ENCODE measurements around the gene ZNF385B. TPM values are rescaled to one million over a fixed set of nuclear protein-coding genes. Genes with fewer than 3 reads are reported as not detected.
"Not testable (repeated sequence)": the region's sequence is repeated elsewhere in the genome, so short reads cannot be mapped to it uniquely, and the experiment has no call there.

Gene ZNF385B
- not detected for polyA plus RNA-seq

DNA sequence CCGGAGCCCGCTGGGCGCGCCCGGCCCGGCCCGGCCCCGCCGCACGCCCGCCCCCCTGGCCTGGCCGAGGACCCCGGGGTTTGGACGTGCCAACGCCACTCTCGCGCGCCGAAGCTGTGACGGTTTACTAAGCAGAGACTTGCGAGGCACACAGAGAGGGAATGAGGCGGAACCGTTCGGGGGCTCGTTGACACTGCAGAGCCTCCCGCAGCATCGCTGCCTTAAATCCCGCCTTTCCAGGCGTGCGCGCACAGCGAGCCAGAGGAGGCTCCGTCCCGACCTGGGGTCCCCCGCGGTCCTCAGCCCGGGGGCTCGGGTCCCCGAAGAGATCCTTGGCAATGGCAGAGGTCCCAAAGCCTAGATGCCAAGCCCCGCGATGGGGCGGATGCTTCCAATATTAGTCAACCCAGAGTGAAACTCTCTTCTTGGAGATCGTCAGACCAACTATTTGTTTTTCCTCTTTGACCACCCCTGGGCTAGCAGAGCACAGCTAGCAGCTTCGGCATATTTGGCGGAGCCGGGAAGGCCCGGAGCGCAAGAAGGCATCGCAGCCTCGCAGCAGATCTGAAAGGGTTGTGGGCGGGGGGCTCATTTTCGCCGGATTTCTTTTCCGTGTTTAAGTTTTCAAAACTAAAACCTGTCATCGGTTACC, at the start of gene ZNF385B:
TSS of gene ZNF385B (minus strand) at position 197 of the 652 bp plus-strand sequence.
- no peaks in the 10 kb centered on the region for H3K4me1 Mint-ChIP-seq
- H3K27ac Mint-ChIP-seq: no peak within 1 kb of the TSS
- DNase-seq: no peak
- peaks cover 0 to 7% (median 0%) of the 10 kb centered on the region in 6 donors for H3K9me3 Mint-ChIP-seq
- no peak within 1 kb of the TSS for H3K4me3 Mint-ChIP-seq
- peaks cover 5 to 29% (median 18%) of the 10 kb centered on the region in 3 donors for H3K27me3 Mint-ChIP-seq (ENCODE audit: low read depth in 3 of 3)
- H3K36me3 Mint-ChIP-seq: no peaks in the 10 kb centered on the region

- no peaks in the 10 kb centered on the region for H3K9me3 Mint-ChIP-seq
- H3K27me3 Mint-ChIP-seq (ENCODE audit: low read depth in 3 of 3): no peaks in the 10 kb centered on the region
- no peak overlapping the region for H3K4me3 Mint-ChIP-seq
- no peaks in the 10 kb centered on the region for H3K36me3 Mint-ChIP-seq
- no peak overlapping the region for H3K27ac Mint-ChIP-seq
- no peaks in the 10 kb centered on the region for H3K4me1 Mint-ChIP-seq
- DNase-seq: no peak
Observed at GRCh38 chr2:179910735-179911113, 49.3 kb upstream of the ZNF385B start.

GRCh38 chr2:179909845-179910734, 48.7 kb upstream of the ZNF385B start:
- Mint-ChIP-seq H3K9me3 (no peaks in the 10 kb centered on the region), H3K27me3 (ENCODE audit: low read depth in 3 of 3) (no peaks in the 10 kb centered on the region), H3K4me3 (no peak overlapping the region), H3K4me1 (no peaks in the 10 kb centered on the region), H3K27ac (no peak overlapping the region), H3K36me3 (no peaks in the 10 kb centered on the region)
- DNase-seq: no peak

GRCh38 chr2:179900655-179901054, 39.2 kb upstream of the ZNF385B start:
- Mint-ChIP-seq H3K4me3 (no peak overlapping the region), H3K4me1 (no peaks in the 10 kb centered on the region), H3K36me3 (no peaks in the 10 kb centered on the region), H3K9me3 (peaks cover 0 to 7% (median under 1%) of the 10 kb centered on the region in 6 donors), H3K27me3 (ENCODE audit: low read depth in 3 of 3) (peaks cover 0 to 5% (median 2%) of the 10 kb centered on the region in 3 donors), H3K27ac (no peak overlapping the region)
- DNase-seq: no peak

GRCh38 chr2:179899666-179900065, 38.3 kb upstream of the ZNF385B start:
- Mint-ChIP-seq H3K4me3 (no peak overlapping the region), H3K36me3 (no peaks in the 10 kb centered on the region), H3K9me3 (peaks cover 0 to 7% (median under 1%) of the 10 kb centered on the region in 6 donors), H3K27me3 (ENCODE audit: low read depth in 3 of 3) (peaks cover 0 to 5% (median 2%) of the 10 kb centered on the region in 3 donors), H3K27ac (no peak overlapping the region), H3K4me1 (no peaks in the 10 kb centered on the region)
- no peak for DNase-seq

DNA sequence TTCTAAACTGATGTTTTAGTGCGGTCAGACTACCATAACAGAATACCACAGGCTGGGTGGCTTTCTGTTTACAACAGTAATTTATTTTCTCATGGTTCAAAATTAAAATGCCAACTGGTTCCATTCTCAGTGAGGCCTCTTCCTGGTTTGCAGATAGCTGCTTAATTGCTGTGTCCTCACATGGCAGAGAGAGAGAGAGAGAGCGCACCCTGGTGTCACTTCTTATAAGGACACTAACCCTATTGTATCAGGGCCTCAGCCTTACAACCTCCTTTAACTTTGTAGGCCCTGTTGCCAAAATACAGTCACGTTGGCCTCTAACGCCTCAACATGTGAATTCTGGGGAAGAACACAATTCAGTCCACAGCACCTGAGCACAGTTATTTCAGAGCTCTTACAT, 37.5 kb upstream of the ZNF385B start:
- H3K9me3 Mint-ChIP-seq: peaks cover 0 to 7% (median 1%) of the 10 kb centered on the region in 6 donors
- H3K27me3 Mint-ChIP-seq (ENCODE audit: low read depth in 3 of 3): peaks cover under 1 to 5% (median 2%) of the 10 kb centered on the region in 3 donors
- no peak overlapping the region for H3K4me3 Mint-ChIP-seq
- H3K4me1 Mint-ChIP-seq: no peaks in the 10 kb centered on the region
- no peaks in the 10 kb centered on the region for H3K36me3 Mint-ChIP-seq
- no peak for DNase-seq
- no peak overlapping the region for H3K27ac Mint-ChIP-seq

GRCh38 chr2:179893616-179894015, 32.2 kb upstream of the ZNF385B start:
- H3K27ac Mint-ChIP-seq: no peak overlapping the region
- peaks cover 3 to 6% (median 4%) of the 10 kb centered on the region in 3 donors for H3K27me3 Mint-ChIP-seq (ENCODE audit: low read depth in 3 of 3)
- H3K36me3 Mint-ChIP-seq: no peaks in the 10 kb centered on the region
- DNase-seq: no peak
- H3K4me3 Mint-ChIP-seq: no peak overlapping the region
- H3K9me3 Mint-ChIP-seq: peaks cover 3 to 13% (median 7%) of the 10 kb centered on the region in 6 donors
- H3K4me1 Mint-ChIP-seq: no peaks in the 10 kb centered on the region

GRCh38 chr2:179891237-179891636, 29.8 kb upstream of the ZNF385B start:
- DNase-seq: no peak
- no peaks in the 10 kb centered on the region for H3K36me3 Mint-ChIP-seq
- H3K4me1 Mint-ChIP-seq: no peaks in the 10 kb centered on the region
- H3K27ac Mint-ChIP-seq: no peak overlapping the region
- H3K27me3 Mint-ChIP-seq (ENCODE audit: low read depth in 3 of 3): peaks cover 0 to 6% (median 4%) of the 10 kb centered on the region in 3 donors
- H3K9me3 Mint-ChIP-seq: peaks cover 3 to 22% (median 8%) of the 10 kb centered on the region in 6 donors
- no peak overlapping the region for H3K4me3 Mint-ChIP-seq

- no peak for DNase-seq
- peaks cover 3 to 22% (median 8%) of the 10 kb centered on the region in 6 donors for H3K9me3 Mint-ChIP-seq
- peaks cover 0 to 6% (median 4%) of the 10 kb centered on the region in 3 donors for H3K27me3 Mint-ChIP-seq (ENCODE audit: low read depth in 3 of 3)
- no peak overlapping the region for H3K27ac Mint-ChIP-seq
- H3K4me3 Mint-ChIP-seq: no peak overlapping the region
- no peaks in the 10 kb centered on the region for H3K36me3 Mint-ChIP-seq
- no peaks in the 10 kb centered on the region for H3K4me1 Mint-ChIP-seq
Observed at GRCh38 chr2:179890666-179891065, 29.3 kb upstream of the ZNF385B start.

DNA sequence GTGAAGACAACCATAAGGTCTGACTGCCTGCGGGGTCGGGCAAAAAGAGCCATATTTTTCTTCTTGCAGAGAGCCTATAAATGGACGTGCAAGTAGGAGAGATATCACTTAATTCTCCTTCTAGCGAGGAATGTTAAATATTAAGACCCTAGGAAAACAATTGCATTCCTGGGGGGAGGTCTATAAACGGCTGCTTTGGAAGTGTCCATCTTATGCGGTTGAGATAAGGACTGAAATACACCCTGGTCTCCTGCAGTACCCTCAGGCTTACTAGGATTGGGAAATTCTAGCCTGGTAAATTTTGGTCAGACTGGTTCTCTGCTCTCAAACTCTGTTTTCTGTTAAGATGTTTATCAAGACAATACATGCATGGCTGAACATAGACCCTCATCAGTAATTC, 27.2 kb upstream of the ZNF385B start:
- not testable (repeated sequence) for H3K4me1 Mint-ChIP-seq; H3K27me3 Mint-ChIP-seq (ENCODE audit: low read depth in 3 of 3); H3K4me3 Mint-ChIP-seq; DNase-seq; H3K27ac Mint-ChIP-seq; H3K36me3 Mint-ChIP-seq
- peaks cover 3 to 22% (median 7%) of the 10 kb centered on the region in 6 donors for H3K9me3 Mint-ChIP-seq

GRCh38 chr2:179884193-179884592, 22.8 kb upstream of the ZNF385B start:
- no peak for DNase-seq
- Mint-ChIP-seq H3K36me3 (no peaks in the 10 kb centered on the region), H3K9me3 (peaks cover 3 to 14% (median 5%) of the 10 kb centered on the region in 6 donors), H3K4me1 (no peaks in the 10 kb centered on the region), H3K4me3 (no peak overlapping the region), H3K27ac (no peak overlapping the region), H3K27me3 (ENCODE audit: low read depth in 3 of 3) (peaks cover 0 to 5% (median 3%) of the 10 kb centered on the region in 3 donors)

GRCh38 chr2:179882851-179883806, 21.7 kb upstream of the ZNF385B start:
- Mint-ChIP-seq H3K27ac (no peak overlapping the region), H3K36me3 (no peaks in the 10 kb centered on the region), H3K4me3 (no peak overlapping the region), H3K9me3 (peaks cover 0 to 4% (median under 1%) of the 10 kb centered on the region in 6 donors), H3K4me1 (no peaks in the 10 kb centered on the region), H3K27me3 (ENCODE audit: low read depth in 3 of 3) (peaks cover 0 to 3% (median 0%) of the 10 kb centered on the region in 3 donors)
- DNase-seq: no peak

DNA sequence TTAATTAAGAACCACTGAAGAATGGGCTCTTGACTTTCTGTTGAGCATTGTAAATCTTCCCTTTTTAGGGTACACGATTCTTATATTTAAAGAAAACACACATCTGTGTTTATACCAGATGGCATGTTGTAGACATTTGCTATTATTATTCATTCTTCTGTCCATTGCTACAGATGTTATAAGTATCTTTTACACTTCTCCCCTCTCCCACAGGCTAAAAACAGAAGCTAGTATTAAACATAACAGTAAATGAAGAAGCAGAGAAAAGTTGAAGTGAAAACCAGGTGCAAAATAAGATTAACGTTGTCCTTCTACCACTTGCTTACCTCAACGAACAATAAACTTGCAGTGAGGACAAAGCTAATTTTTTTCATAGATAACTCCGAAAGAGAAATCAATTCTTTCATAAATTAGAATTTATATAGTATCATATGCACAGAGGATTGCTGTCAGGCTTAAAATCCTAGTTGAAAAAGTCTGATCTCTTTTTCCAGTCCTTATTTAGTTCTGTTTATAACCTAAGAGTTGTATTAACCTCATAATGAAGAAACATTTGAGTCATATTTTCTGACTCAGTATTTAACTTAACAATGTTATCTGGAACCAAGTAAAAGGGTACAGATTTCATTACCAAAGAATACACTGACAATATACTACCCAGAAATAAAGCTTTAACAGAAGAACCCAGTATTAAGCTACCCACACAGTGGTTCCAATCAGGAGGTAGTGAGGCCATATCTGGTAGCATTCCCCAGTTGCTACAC, 16.4 kb upstream of the ZNF385B start:
- peaks cover 0 to 2% (median 2%) of the 10 kb centered on the region in 3 donors for H3K27me3 Mint-ChIP-seq (ENCODE audit: low read depth in 3 of 3)
- H3K27ac Mint-ChIP-seq: no peak overlapping the region
- H3K36me3 Mint-ChIP-seq: no peaks in the 10 kb centered on the region
- H3K9me3 Mint-ChIP-seq: no peaks in the 10 kb centered on the region
- no peak overlapping the region for H3K4me3 Mint-ChIP-seq
- H3K4me1 Mint-ChIP-seq: no peaks in the 10 kb centered on the region
- no peak for DNase-seq

Data from immature natural killer cell (primary cell).